IPS DF 6.9 (cell line): ENCODE measurements around the gene BPI.
"Not testable (repeated sequence)": the region's sequence is repeated elsewhere in the genome, so short reads cannot be mapped to it uniquely, and the experiment has no call there.

ENCODE experiments used
- DNase-seq: peaks from one replicate; pipeline ENCODE4 v3.0.0-alpha.2; 2013; ENCODE audit warnings: low read depth, low spot score
- H3K27ac ChIP-seq: one replicate; pipeline ENCODE4 v1.5.1; 2013; ENCODE audit warnings: low read length, control low read depth
- H3K27me3 ChIP-seq: 2 replicates; pipeline ENCODE4 v1.6.1; 2013; ENCODE audit warnings: mild to moderate bottlenecking, low read length; ENCODE audit not compliant: control insufficient read depth, insufficient read depth
- H3K36me3 ChIP-seq: 2 replicates; pipeline ENCODE4 v1.6.1; 2013; ENCODE audit warnings: low read length; ENCODE audit not compliant: control insufficient read depth, insufficient read depth
- H3K4me1 ChIP-seq: 2 replicates; pipeline ENCODE4 v1.6.1; 2013; ENCODE audit warnings: low read length; ENCODE audit not compliant: control insufficient read depth, insufficient read depth
- H3K4me3 ChIP-seq: 2 replicates; pipeline ENCODE4 v1.5.1; 2013; ENCODE audit warnings: mild to moderate bottlenecking, low read length
- H3K9me3 ChIP-seq: 2 replicates; pipeline ENCODE4 v1.6.1; 2013; ENCODE audit warnings: low read length, inconsistent platforms; ENCODE audit not compliant: control insufficient read depth, insufficient read depth
- WGBS: extraction: QIAGEN DNeasy Blood & Tissue Kit; methylation state at CpG from one replicate; pipeline ENCODE4 v1.1.7; 2013; ENCODE audit warnings: mixed read lengths, missing lambda C conversion rate; ENCODE audit not compliant: insufficient read length, insufficient coverage; 5-methylcytosine and 5-hydroxymethylcytosine counted together

The BPI gene

DNA sequence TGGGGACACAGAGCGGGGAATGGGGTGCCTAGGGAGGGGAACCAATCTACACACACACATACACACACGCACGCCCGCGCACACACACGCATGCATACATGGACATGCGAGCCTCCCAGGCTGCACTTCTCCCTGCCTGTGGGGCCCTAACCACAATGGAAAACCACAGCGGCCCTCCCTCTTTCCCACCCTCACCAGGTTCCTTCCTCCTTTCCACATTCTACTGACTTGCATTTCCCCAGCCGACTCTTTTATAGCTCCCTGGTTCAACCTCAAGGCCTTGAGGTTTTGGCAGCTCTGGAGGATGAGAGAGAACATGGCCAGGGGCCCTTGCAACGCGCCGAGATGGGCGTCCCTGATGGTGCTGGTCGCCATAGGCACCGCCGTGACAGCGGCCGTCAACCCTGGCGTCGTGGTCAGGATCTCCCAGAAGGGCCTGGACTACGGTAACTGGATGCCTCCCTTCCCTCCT, at the start of gene BPI:
BPI (plus strand) TSS at position 249 of the 472 bp plus-strand sequence; CDS start at position 317, 68 bp downstream.
- no peak for DNase-seq
- H3K36me3 ChIP-seq, result no peaks in the 10 kb centered on the region
- H3K27me3 ChIP-seq, result no peaks in the 10 kb centered on the region
- no peaks in the 10 kb centered on the region for H3K9me3 ChIP-seq
- peaks cover 3% of the 10 kb centered on the region for H3K4me1 ChIP-seq
- no CpG with 5 or more reads among the region's 21 CpGs for WGBS
- H3K4me3 ChIP-seq, result no peak within 1 kb of the TSS
- no peak within 1 kb of the TSS for H3K27ac ChIP-seq

- not testable (repeated sequence) for H3K4me3 ChIP-seq, H3K36me3 ChIP-seq, H3K9me3 ChIP-seq, H3K27me3 ChIP-seq, DNase-seq, H3K27ac ChIP-seq, H3K4me1 ChIP-seq
- WGBS, result no CpG with 5 or more reads among the region's 4 CpGs
Measured at GRCh38 chr20:38254621-38255020, 49.3 kb upstream of the BPI start.

DNA sequence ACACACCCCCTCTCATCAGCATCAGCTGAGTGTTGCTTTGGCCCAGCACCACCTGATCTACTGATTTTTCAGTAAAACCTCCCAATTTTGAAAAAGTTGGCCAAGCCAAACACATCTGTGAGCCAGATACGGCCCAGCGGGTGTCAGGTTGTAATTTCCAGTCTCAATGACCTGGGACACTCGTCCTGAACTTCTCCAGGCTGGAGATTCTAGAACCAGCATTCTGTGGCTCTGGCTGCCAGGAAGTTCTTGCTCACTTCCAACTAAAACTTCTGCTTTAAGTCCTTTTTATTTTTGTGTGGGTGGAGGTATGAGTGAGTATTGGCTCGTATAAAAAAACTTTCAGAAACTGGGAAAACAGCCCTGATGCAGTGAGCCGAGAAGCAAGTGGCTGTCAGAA, 48.6 kb upstream of the BPI start:
- Histone ChIP-seq H3K27ac (no peak overlapping the region), H3K4me1 (peaks cover 1% of the 10 kb centered on the region; the same call in 1 of the 2 replicates), H3K9me3 (no peaks in the 10 kb centered on the region), H3K36me3 (no peaks in the 10 kb centered on the region), H3K27me3 (no peaks in the 10 kb centered on the region), H3K4me3 (no peak overlapping the region)
- DNase-seq, result no peak
- no CpG with 5 or more reads among the region's 5 CpGs for WGBS

- WGBS, result no CpG with 5 or more reads among the region's 4 CpGs
- DNase-seq, result no peak
- Histone ChIP-seq H3K9me3 (no peaks in the 10 kb centered on the region), H3K4me3 (no peak overlapping the region), H3K27ac (no peak overlapping the region), H3K4me1 (peaks cover 1% of the 10 kb centered on the region; the same call in 1 of the 2 replicates), H3K27me3 (peaks cover under 1% of the 10 kb centered on the region; the same call in 1 of the 2 replicates), H3K36me3 (no peaks in the 10 kb centered on the region)
Measured at GRCh38 chr20:38256021-38256420, 47.9 kb upstream of the BPI start.

DNA sequence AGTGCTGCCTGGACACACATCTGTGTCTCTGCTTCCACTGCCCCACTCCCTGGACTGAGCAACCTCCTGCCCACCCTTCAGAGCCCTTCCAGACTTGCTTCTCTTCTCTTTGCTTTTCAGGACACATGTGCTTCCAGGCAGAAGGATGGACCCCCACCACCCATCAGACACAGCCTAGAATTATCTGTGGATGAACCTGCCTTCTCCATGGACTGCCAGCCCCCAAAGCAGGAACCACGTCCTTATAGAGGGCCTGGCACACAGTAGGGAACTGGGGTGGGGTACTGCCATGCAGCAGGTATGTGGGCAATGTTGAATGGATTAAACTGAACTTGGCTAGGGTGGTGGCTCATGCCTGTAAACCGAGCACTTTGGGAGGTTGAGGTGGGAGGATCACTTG, 47.0 kb upstream of the BPI start:
- H3K4me1 ChIP-seq, result peaks cover 1% of the 10 kb centered on the region; the same call in 1 of the 2 replicates
- no peaks in the 10 kb centered on the region for H3K9me3 ChIP-seq
- H3K4me3 ChIP-seq, result no peak overlapping the region
- H3K36me3 ChIP-seq, result no peaks in the 10 kb centered on the region
- no peak overlapping the region for H3K27ac ChIP-seq
- no peak for DNase-seq
- peaks cover 3% of the 10 kb centered on the region for H3K27me3 ChIP-seq
- WGBS, result no CpG with 5 or more reads among the region's 2 CpGs

DNA sequence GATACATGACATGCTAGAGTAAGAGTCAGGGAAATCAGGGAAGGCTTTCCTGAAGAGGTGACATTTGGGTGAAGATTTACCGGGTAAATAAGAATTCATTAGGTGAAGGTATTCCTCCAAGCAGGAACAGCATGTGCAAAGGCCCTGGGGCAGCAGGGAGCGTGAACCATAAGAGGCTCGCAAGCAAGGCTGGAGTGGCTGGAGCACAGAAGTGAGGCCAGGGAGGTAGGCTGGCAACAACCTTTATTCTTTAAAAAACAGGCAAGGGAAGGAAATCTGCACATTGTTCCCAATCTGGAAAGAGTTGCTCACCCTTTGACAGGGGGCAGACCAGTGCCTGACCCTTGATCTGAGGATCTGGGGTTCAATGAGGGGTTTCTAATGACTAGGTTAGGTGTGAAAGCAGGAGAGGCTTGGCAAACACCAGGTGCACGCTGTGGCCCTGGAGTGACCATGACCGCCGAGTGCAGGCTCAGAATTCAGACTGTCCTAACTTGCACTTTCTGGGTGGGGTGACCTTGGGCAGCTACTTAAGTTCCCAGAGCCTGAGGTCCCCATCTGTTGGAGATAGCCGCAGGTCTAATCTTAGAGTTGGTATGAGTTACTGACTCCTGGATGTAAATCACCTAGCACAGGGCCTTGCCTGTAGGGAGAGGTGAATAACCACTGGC, 45.3 kb upstream of the BPI start:
- peaks cover 3% of the 10 kb centered on the region for H3K27me3 ChIP-seq
- WGBS, result no CpG with 5 or more reads among the region's 7 CpGs
- H3K9me3 ChIP-seq, result no peaks in the 10 kb centered on the region
- H3K4me1 ChIP-seq, result peaks cover 1% of the 10 kb centered on the region; the same call in 1 of the 2 replicates
- no peak overlapping the region for H3K27ac ChIP-seq
- H3K36me3 ChIP-seq, result no peaks in the 10 kb centered on the region
- no peak overlapping the region for H3K4me3 ChIP-seq
- no peak for DNase-seq

GRCh38 chr20:38260025-38260377, 44.0 kb upstream of the BPI start:
- WGBS, result no CpG with 5 or more reads among the region's 5 CpGs
- H3K27ac ChIP-seq, result no peak overlapping the region
- peaks cover 1% of the 10 kb centered on the region; the same call in 1 of the 2 replicates for H3K4me1 ChIP-seq
- DNase-seq, result no peak
- no peaks in the 10 kb centered on the region for H3K36me3 ChIP-seq
- H3K9me3 ChIP-seq, result no peaks in the 10 kb centered on the region
- peak overlapping the region; percentile 39; the same call in 1 of the 2 replicates for H3K4me3 ChIP-seq
- peaks cover 3% of the 10 kb centered on the region for H3K27me3 ChIP-seq

- Histone ChIP-seq H3K27me3 (peaks cover 3% of the 10 kb centered on the region), H3K4me3 (peak within 1 kb of the TSS; percentile 39; the same call in 1 of the 2 replicates), H3K4me1 (peaks cover 1% of the 10 kb centered on the region; the same call in 1 of the 2 replicates), H3K36me3 (no peaks in the 10 kb centered on the region), H3K27ac (no peak within 1 kb of the TSS), H3K9me3 (no peaks in the 10 kb centered on the region)
- WGBS, result no CpG with 5 or more reads among the region's 65 CpGs
- no peak for DNase-seq
Measured at GRCh38 chr20:38260378-38261053, 43.4 kb upstream of the BPI start, which contains the start of gene KIAA1755. KIAA1755 (minus strand) TSS chr20:38260735; CDS start chr20:38260500, 235 bp downstream.

- Histone ChIP-seq H3K27me3 (peaks cover 3% of the 10 kb centered on the region), H3K36me3 (no peaks in the 10 kb centered on the region), H3K4me1 (peaks cover 1% of the 10 kb centered on the region; the same call in 1 of the 2 replicates), H3K9me3 (no peaks in the 10 kb centered on the region), H3K4me3 (peak overlapping the region; percentile 25; the same call in 1 of the 2 replicates), H3K27ac (no peak overlapping the region)
- WGBS, result no CpG with 5 or more reads among the region's 8 CpGs
- DNase-seq, result no peak
Measured at GRCh38 chr20:38261054-38261390, 42.9 kb upstream of the BPI start.

- DNase-seq, result no peak
- no CpG with 5 or more reads among the region's 6 CpGs for WGBS
- Histone ChIP-seq H3K27ac (no peak overlapping the region), H3K36me3 (no peaks in the 10 kb centered on the region), H3K9me3 (no peaks in the 10 kb centered on the region), H3K4me3 (no peak overlapping the region), H3K27me3 (peaks cover 3% of the 10 kb centered on the region), H3K4me1 (peaks cover 1% of the 10 kb centered on the region; the same call in 1 of the 2 replicates)
Measured at GRCh38 chr20:38262931-38263330, 41.0 kb upstream of the BPI start.
